Renal cortex interstitium (tissue), 11 donors: Measurements from ENCODE around the gene CKMT2. TPM values are rescaled to one million over a fixed set of nuclear protein-coding genes. Genes with fewer than 3 reads are reported as not detected.
"Not testable (repeated sequence)": the region's sequence is repeated elsewhere in the genome, so short reads cannot be mapped to it uniquely, and the experiment has no call there.

Source experiments
- DNase-seq, 11 donors: peaks; one replicate each; pipeline ENCODE4 v3.0.0-alpha.2; 2013; ENCODE audit warnings: low read depth in 9 of 11, low spot score in 4 of 11; ENCODE audit errors: extremely low read depth in 1 of 11
- polyA plus RNA-seq, 3 donors: library from polyadenylated mRNA; unstranded; fragments of 120-200 nt; gene quantifications; one replicate each; pipeline ENCODE4 v1.2.1, GENCODE V29; 2013; ENCODE audit not compliant: insufficient read length in 3 of 3

CKMT2 gene
- polyA plus RNA-seq, 3 donors, result 4.9 to 10.5 (median 5.7) TPM

DNA sequence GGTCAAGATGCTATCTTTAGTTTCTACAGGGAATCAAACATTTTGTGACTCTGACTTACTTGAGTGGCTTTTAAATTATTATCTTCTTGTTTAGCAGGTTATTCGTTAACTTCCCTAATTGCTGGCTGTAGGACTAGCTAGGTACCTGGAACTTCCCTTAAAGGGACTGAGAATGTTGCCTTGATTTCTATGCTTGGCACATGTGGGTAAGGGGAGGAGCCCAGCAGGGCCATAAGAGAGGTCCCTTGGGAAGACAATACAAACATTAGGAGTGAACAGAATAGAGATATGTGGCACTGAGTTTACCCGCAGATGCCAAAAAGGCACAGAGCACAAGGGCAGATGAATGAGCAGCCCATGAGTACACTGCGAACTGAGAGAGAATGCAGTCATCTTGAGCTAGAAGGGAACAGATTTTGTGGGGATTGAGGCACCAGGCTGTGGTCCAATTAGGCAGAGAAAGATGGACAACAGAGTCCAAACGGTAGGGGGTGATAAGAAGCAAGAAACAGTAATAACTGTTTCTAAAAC, 9.8 kb downstream of the CKMT2 start:
- no peak for DNase-seq

- no peak for DNase-seq
These were observed 11.3 kb downstream of the CKMT2 start for GRCh38 chr5:81244451-81244850.

DNA sequence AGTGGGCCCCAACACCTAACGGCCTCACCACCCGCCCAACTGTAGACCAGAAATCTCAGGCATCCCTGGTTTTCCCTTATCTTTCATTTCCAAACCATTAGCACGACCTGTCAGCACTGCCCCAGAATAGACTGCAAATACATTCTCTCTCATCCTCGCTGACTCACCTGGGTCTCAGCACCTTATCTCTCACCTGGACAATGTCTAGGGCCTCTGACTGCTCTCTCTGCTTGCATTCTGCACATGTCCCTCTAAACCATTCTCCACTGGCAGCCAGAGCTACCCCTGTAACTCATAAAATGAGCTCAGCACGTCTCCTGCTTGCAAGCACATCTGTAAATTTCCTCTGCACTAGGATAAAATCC, 12.7 kb downstream of the CKMT2 start:
- DNase-seq, result no peak

DNA sequence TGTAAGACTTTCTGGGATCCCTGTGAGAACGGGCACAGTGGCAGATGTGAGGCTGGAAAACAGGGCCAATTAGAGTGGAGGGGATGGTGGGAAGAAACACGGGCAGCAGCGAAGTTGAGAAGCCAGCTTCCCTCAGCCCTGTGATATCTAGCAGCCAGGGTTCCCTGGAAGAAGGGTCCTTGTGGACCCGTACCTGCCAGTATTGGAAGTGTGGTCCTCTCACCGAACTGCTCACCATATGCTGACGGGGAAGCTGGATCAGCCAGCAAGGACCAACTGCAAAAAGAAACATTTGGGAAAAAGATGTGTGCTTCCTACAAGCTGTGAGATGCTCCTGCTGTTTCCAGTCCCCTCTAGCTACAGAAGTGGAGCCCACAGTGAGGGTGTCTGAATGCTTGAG, 13.6 kb downstream of the CKMT2 start:
- DNase-seq, result no peak

GRCh38 chr5:81247441-81247972, 14.4 kb downstream of the CKMT2 start:
- DNase-seq, result no peak

- DNase-seq, result no peak
These were observed 16.1 kb downstream of the CKMT2 start for GRCh38 chr5:81249240-81249639.

DNA sequence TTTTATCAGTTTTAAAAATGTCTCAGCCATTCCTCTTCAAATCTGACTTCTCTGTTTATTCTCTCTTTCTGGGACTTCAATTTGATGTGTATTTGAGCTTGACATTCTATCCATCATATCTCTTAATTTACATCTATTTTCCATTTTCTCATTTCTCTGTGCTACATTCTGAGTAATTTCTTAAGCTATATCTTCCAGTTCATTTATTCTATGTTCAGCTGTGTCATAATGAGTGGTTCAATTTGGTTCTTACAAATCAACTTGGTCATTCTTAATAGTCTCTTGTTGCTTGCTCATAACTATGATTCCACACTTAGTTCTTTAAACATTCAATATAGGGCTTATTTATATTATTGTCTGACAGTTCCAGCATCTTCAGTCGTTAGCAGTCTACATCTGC, 16.9 kb downstream of the CKMT2 start:
- DNase-seq, result no peak

DNA sequence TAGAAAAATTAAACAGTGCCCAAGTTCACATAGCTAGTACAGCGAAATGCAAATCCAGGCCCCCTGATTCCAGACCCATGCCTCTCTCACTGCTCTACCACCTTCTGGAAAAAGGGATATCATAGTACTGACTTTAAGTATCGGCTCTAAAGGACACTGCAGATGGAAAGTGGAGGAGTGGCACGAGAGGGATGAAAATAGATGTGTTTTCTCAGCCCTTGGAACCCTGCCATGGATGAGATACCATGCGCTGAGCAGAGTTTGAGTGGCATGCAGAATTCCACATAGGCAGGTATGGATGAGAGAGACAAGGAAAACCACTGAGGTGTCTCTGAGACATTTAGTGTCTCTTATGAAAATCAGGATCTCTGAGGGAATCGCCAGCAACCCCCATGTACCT, 18.8 kb downstream of the CKMT2 start:
- no peak for DNase-seq

DNA sequence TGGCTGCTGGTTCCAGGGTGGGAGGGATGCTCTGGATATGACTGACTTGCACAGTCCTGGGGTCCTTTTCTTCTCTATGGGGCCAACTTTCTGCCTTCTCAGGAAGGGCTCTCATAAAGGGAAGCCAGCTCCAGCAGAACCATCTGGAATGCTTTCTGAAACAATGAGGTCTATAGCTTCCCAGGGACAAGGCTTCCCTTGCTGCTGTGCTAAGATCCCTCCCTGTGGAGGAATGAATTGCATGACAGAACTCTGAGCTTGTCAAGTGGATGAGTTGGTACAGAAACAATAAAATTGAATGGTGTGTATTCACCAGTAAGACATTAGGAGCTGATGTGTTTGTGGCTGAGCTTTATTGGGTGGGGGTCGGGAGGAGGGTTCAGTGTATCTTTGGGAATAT, 19.8 kb downstream of the CKMT2 start:
- no peak for DNase-seq

GRCh38 chr5:81253875-81254274, 20.8 kb downstream of the CKMT2 start:
- DNase-seq, result no peak

DNA sequence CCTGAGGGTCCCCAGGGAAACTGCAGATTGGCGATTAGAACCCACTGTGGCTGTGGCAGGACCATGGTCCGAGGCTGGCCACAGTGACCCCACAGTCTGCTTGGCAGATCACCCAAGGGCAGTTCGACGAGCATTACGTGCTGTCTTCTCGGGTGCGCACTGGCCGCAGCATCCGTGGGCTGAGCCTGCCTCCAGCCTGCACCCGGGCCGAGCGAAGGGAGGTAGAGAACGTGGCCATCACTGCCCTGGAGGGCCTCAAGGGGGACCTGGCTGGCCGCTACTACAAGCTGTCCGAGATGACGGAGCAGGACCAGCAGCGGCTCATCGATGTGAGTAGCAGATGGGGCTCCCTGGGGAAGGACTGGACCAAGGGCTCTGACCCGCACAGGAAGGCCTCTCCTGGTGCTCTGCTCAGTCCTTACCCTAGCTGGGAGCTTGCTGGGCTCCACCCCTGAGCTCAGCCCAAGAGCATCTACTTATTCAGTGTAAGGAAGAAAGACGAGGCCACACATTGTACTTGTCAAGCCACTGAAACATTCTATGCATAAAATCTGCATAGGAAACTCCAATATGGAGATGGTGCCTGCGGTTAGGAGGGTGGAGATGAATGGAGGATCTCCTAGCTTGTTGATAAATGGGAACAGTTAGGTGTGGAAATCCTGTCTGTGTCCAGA, 21.9 kb downstream of the CKMT2 start:
- no peak for DNase-seq

- no peak for DNase-seq
These were observed 23.6 kb downstream of the CKMT2 start for GRCh38 chr5:81256766-81257165.

- DNase-seq, result not testable (repeated sequence)
These were observed 29.7 kb downstream of the CKMT2 start for GRCh38 chr5:81262796-81263195.

- DNase-seq, result no peak
These were observed 32.0 kb downstream of the CKMT2 start for GRCh38 chr5:81265101-81265500.

DNA sequence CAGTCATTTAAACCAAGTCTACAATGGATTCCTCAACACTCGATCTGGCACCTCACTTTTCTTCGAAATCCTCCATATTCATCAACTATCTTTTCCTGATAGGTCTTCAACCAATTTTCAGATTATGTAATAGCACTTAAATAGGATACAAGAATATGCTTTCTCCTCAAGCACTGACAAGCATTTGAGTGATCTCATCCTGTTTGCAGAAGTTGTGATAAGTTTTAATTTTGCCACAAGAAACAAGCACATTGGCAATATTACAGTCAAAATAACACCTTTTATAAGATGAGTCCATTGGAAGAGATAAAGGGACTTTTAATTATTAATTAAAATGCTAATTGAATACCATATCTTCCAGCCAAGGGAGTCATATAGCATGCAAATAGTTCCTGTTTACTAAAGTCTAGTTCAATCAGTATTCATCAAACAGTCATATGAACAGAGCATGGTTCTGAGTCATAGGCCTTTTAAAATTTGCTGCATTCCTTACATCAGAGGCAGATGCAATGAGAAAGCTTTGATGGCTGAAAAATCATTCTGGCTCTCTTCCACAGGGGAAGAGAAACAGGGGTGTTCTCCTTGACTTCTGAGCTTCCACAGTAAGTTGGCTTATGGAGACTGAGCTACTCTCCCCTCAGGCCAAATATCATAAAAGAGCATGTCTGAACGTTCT, 35.5 kb downstream of the CKMT2 start:
- no peak for DNase-seq

- no peak for DNase-seq
These were observed 36.8 kb downstream of the CKMT2 start for GRCh38 chr5:81269751-81270393.

DNA sequence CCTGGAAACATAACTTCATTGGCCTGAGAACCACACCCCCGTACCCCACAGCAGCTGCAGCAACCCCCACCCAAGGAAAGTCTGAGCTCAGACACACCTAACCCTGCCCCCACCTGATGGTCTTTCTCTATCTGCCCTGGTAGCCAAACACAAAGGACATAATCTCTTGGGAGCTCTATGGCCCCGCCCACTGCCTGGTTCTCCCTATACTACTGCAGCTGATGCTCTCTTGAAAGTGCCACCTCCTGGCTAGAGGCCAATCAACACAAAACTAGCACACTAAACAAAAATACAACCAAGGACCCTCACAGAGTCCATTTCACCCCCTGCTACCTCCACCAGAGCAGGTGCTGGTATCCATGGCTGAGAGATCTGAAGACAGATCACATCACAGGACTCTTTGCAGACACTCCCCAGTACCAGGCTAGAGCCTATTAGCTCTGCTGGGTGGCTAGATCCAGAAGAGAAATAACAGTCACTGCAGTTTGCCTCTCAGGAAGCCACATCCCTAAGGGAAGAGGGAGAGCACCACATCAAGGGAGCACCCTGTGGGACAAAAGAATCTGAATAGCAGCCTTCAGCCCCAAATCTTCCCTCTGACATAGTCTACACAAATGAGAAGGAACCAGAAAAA, 37.4 kb downstream of the CKMT2 start:
- not testable (repeated sequence) for DNase-seq

GRCh38 chr5:81283976-81284375, 50.9 kb downstream of the CKMT2 start:
- no peak for DNase-seq

DNA sequence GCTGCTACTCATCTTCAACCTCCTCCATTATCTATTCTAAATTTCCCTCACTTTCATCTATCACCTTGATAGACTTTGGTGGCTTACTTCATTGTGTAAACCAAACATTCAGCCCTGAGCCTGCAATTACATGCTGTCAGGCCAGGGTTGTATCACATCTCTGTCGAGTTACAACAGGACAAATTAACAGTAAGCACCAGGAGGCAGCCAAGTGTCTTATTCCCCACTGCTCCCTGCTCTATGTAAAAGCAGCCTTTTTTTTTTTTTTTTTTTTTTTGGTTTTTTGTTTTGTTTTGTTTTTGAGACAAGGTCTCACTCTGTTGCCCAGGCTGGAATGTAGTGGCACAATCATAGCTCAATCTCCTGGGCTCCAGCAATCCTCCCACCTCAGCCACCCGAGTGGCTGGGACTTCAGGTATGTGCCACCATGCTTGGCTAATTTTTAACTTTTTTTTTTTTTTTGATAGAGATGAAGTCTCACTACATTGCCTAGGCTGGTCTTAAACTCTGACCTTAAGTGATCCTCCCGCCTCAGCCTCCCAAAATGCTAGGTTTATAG, 53.0 kb downstream of the CKMT2 start:
- no peak for DNase-seq
